T-cell (primary cell): ENCODE results near the gene ITGA2. TPM values are rescaled to one million over a fixed set of nuclear protein-coding genes. Genes with fewer than 3 reads are reported as not detected.
"Not testable (repeated sequence)": the region's sequence is repeated elsewhere in the genome, so short reads cannot be mapped to it uniquely, and the experiment has no call there.

ENCODE experiments used
- ATAC-seq, 4 experiments: fragments of 200-7000 bp in 3 of 4; fragments of 150-1000 bp in 1 of 4; cut with Tn5 transposase; replicated peaks in 1 of 4; 1 replicate in 3 of 4; 2 replicates in 1 of 4; pipeline ENCODE4 v1.10.0; 2021; ENCODE audit warnings: moderate library complexity in 3 of 4, mild to moderate bottlenecking in 2 of 4, moderate number of reproducible peaks in 1 of 4
- CTCF ChIA-PET, 2 donors: fragments of 300-600 bp; sonication (Branson Sonifier 250); formaldehyde crosslinking; loops; one replicate each; lab custom pipeline; 2022; ENCODE audit warnings: antibody characterized with exemption in 2 of 2; lab: Charles Lee
- POLR2A ChIA-PET, 2 donors: fragments of 300-600 bp; sonication (Branson Sonifier 250); formaldehyde crosslinking; loops; one replicate each; lab custom pipeline; 2022; ENCODE audit warnings: antibody characterized with exemption in 2 of 2; lab: Charles Lee
- DNase-seq, 35 experiments: peaks; one replicate each; pipeline versions ENCODE4 v3.0.0 to v3.0.0-alpha.2; 2013 to 2023
- H3K27ac ChIP-seq: one replicate; pipeline ENCODE4 v1.5.1; 2013; ENCODE audit warnings: low read length
- H3K27me3 ChIP-seq, 2 experiments: replicated peaks in 1 of 2; 1 replicate in 1 of 2; 2 replicates in 1 of 2; pipeline versions ENCODE4 v1.6.1 to v1.7.0; 2013; ENCODE audit warnings: low read length in 1 of 2, mixed read lengths in 1 of 2; ENCODE audit not compliant: control insufficient read depth in 2 of 2, insufficient read depth in 2 of 2; ENCODE audit errors: extremely low read depth in 1 of 2
- H3K36me3 ChIP-seq, 2 donors: 1 replicate in 1 of 2; 2 replicates in 1 of 2; pipeline versions ENCODE4 v1.6.1 to v1.7.0; 2013; ENCODE audit warnings: low read length in 1 of 2; ENCODE audit not compliant: control insufficient read depth in 2 of 2, insufficient read depth in 1 of 2; ENCODE audit errors: extremely low read depth in 1 of 2
- H3K4me1 ChIP-seq, 2 experiments: 1 replicate in 1 of 2; 2 replicates in 1 of 2; pipeline versions ENCODE4 v1.6.1 to v1.7.0; 2013; ENCODE audit warnings: low read length in 2 of 2, mixed read lengths in 1 of 2; ENCODE audit not compliant: insufficient read depth in 2 of 2, control insufficient read depth in 1 of 2; ENCODE audit errors: extremely low read depth in 1 of 2
- H3K4me3 ChIP-seq, 2 donors: 1 replicate in 1 of 2; 2 replicates in 1 of 2; pipeline versions ENCODE4 v1.5.1 to v1.7.0; 2013; ENCODE audit warnings: mild to moderate bottlenecking in 2 of 2, low read length in 1 of 2, moderate library complexity in 1 of 2; ENCODE audit not compliant: control insufficient read depth in 1 of 2; ENCODE audit errors: extremely low read depth in 1 of 2
- H3K9me3 ChIP-seq: 2 replicates; pipeline ENCODE4 v1.7.0; 2013
- H3K27ac Mint-ChIP-seq, 2 donors: one replicate each; pipeline ENCODE4 v1.8.0; 2020 to 2021; ENCODE audit warnings: mild to moderate bottlenecking in 2 of 2, mixed read lengths in 2 of 2
- H3K27me3 Mint-ChIP-seq, 2 donors: one replicate each; pipeline ENCODE4 v1.8.0; 2021 to 2022; ENCODE audit warnings: mixed read lengths in 2 of 2
- H3K36me3 Mint-ChIP-seq: one replicate; pipeline ENCODE4 v1.8.0; 2021; ENCODE audit warnings: mixed read lengths
- H3K4me1 Mint-ChIP-seq, 3 donors: one replicate each; pipeline ENCODE4 v1.8.0; 2020 to 2022; ENCODE audit warnings: mixed read lengths in 3 of 3, mild to moderate bottlenecking in 1 of 3
- H3K4me3 Mint-ChIP-seq, 3 donors: one replicate each; pipeline ENCODE4 v1.8.0; 2020 to 2022; ENCODE audit warnings: mild to moderate bottlenecking in 3 of 3, mixed read lengths in 3 of 3, moderate library complexity in 3 of 3
- H3K9me3 Mint-ChIP-seq, 3 donors: one replicate each; pipeline ENCODE4 v1.8.0; 2020 to 2022; ENCODE audit warnings: mixed read lengths in 3 of 3
- WGBS: methylation state at CpG from one replicate; pipeline ENCODE4 v1.1.5; 2013; ENCODE audit warnings: missing lambda C conversion rate; ENCODE audit not compliant: insufficient coverage; 5-methylcytosine and 5-hydroxymethylcytosine counted together
- total RNA-seq, 35 experiments: library from RNA in 6 of 35; stranded (reverse) in 6 of 35; fragments of 120-200 nt in 1 of 35; gene quantifications; one replicate each; pipeline versions ENCODE4 v1.2.1 to v1.2.4 and lab custom pipeline; 2013 to 2026

The ITGA2 gene
- total RNA-seq, 5 donors from 2014 or later (not counting 1 experiment from before 2014, with no cell fraction given): 0.16 to 1.5 (median 0.51) TPM

- Mint-ChIP-seq H3K27ac (no peak overlapping the region), H3K27me3 (peaks cover 2% of the 10 kb centered on the region in 2 donors), H3K4me1 (no peaks in the 10 kb centered on the region), H3K9me3 (peaks cover 2 to 10% (median 4%) of the 10 kb centered on the region in 3 donors), H3K4me3 (no peak overlapping the region), H3K36me3 (no peaks in the 10 kb centered on the region)
- Histone ChIP-seq H3K9me3 (no peaks in the 10 kb centered on the region), H3K4me3 (no peak overlapping the region), H3K27ac (no peak overlapping the region), H3K4me1 (no peaks in the 10 kb centered on the region), H3K36me3 (no peaks in the 10 kb centered on the region), H3K27me3 (no peaks in the 10 kb centered on the region)
- ATAC-seq (no peak), DNase-seq (no peak)
- WGBS: no CpG with 5 or more reads among the region's 1 CpG
- ChIA-PET CTCF (interaction anchor here (1.2 kb wide), 2 partner anchors 15 kb away, joined by 3 to 4 read pairs; no protein-coding TSS in a partner anchor), POLR2A (no interaction called here)
These were observed 25.5 kb upstream of the ITGA2 start for GRCh38 chr5:52963636-52964035.

- POLR2A ChIA-PET: no interaction called here
- Mint-ChIP-seq H3K27me3 (peaks cover 6% of the 10 kb centered on the region in 2 donors), H3K4me1 (no peaks in the 10 kb centered on the region), H3K9me3 (peaks cover 6 to 15% (median 9%) of the 10 kb centered on the region in 3 donors), H3K4me3 (no peak overlapping the region), H3K27ac (no peak overlapping the region), H3K36me3 (peaks cover 3% of the 10 kb centered on the region)
- CTCF ChIA-PET: interaction anchor here (1.2 kb wide), 2 partner anchors 16 kb away, joined by 3 to 4 read pairs; no protein-coding TSS in a partner anchor
- no peaks in the 10 kb centered on the region for H3K9me3 ChIP-seq
- no peaks in the 10 kb centered on the region for H3K36me3 ChIP-seq
- no peak for ATAC-seq
- DNase-seq: no peak
- no peaks in the 10 kb centered on the region for H3K4me1 ChIP-seq
- WGBS: no CpG with 5 or more reads among the region's 1 CpG
- no peak overlapping the region for H3K27ac ChIP-seq
- no peak overlapping the region for H3K4me3 ChIP-seq
- H3K27me3 ChIP-seq: no peaks in the 10 kb centered on the region
These were observed 25.0 kb upstream of the ITGA2 start for GRCh38 chr5:52964138-52964537.

GRCh38 chr5:52976157-52976556, 13.0 kb upstream of the ITGA2 start:
- 83% methylated on average over 7 of the region's 7 CpGs for WGBS
- H3K9me3 ChIP-seq, H3K4me3 Mint-ChIP-seq, H3K27ac ChIP-seq, H3K9me3 Mint-ChIP-seq, H3K36me3 ChIP-seq, H3K4me3 ChIP-seq, POLR2A ChIA-PET, H3K36me3 Mint-ChIP-seq, H3K4me1 Mint-ChIP-seq, DNase-seq, H3K4me1 ChIP-seq, ATAC-seq, H3K27ac Mint-ChIP-seq: not testable (repeated sequence)
- CTCF ChIA-PET: interaction anchor here in 1 of 2 donors (0.7 kb wide), 1 partner anchor 19 kb away, joined by 4 read pairs; no protein-coding TSS in a partner anchor
- H3K27me3 ChIP-seq: peaks cover 0 to 15% of the 10 kb centered on the region in 2 experiments
- peaks cover 17 to 20% of the 10 kb centered on the region in 2 donors for H3K27me3 Mint-ChIP-seq

GRCh38 chr5:52977264-52977897, 11.8 kb upstream of the ITGA2 start:
- H3K36me3 ChIP-seq: no peaks in the 10 kb centered on the region
- Mint-ChIP-seq H3K9me3 (peaks cover 5 to 7% (median 6%) of the 10 kb centered on the region in 3 donors), H3K36me3 (no peaks in the 10 kb centered on the region), H3K4me3 (no peak overlapping the region), H3K4me1 (no peaks in the 10 kb centered on the region), H3K27ac (no peak overlapping the region), H3K27me3 (peaks cover 16 to 28% of the 10 kb centered on the region in 2 donors)
- ATAC-seq: no peak
- H3K27ac ChIP-seq: no peak overlapping the region
- no peaks in the 10 kb centered on the region for H3K9me3 ChIP-seq
- H3K4me1 ChIP-seq: no peaks in the 10 kb centered on the region
- no peak for DNase-seq
- ChIA-PET CTCF (interaction anchor here in 1 of 2 donors (0.7 kb wide), 1 partner anchor 246 kb away, joined by 6 read pairs; no protein-coding TSS in a partner anchor), POLR2A (no interaction called here)
- H3K4me3 ChIP-seq: no peak overlapping the region
- H3K27me3 ChIP-seq: peaks cover 0 to 17% of the 10 kb centered on the region in 2 experiments
- 83% methylated on average over 2 of the region's 7 CpGs for WGBS

GRCh38 chr5:52981507-52981906, 7.6 kb upstream of the ITGA2 start:
- Mint-ChIP-seq H3K9me3 (peaks cover 0 to 4% (median 4%) of the 10 kb centered on the region in 3 donors), H3K36me3 (no peaks in the 10 kb centered on the region), H3K4me1 (no peaks in the 10 kb centered on the region), H3K4me3 (no peak overlapping the region), H3K27ac (no peak overlapping the region), H3K27me3 (peaks cover 10 to 33% of the 10 kb centered on the region in 2 donors)
- H3K4me1 ChIP-seq: no peaks in the 10 kb centered on the region
- H3K27me3 ChIP-seq: peaks cover 0 to 17% of the 10 kb centered on the region in 2 experiments
- H3K9me3 ChIP-seq: no peaks in the 10 kb centered on the region
- CTCF ChIA-PET: no interaction called here
- no peak for ATAC-seq
- no peak for DNase-seq
- WGBS: 40% methylated on average over 1 of the region's 4 CpGs
- no peaks in the 10 kb centered on the region for H3K36me3 ChIP-seq
- POLR2A ChIA-PET: no interaction called here
- no peak overlapping the region for H3K4me3 ChIP-seq
- H3K27ac ChIP-seq: no peak overlapping the region

GRCh38 chr5:52983731-52984636, 5.2 kb upstream of the ITGA2 start:
- no peak for ATAC-seq
- Mint-ChIP-seq H3K4me1 (peaks cover 0 to 15% (median 15%) of the 10 kb centered on the region in 3 donors), H3K4me3 (no peak overlapping the region), H3K27me3 (peaks cover 18 to 30% of the 10 kb centered on the region in 2 donors), H3K36me3 (no peaks in the 10 kb centered on the region), H3K9me3 (no peaks in the 10 kb centered on the region), H3K27ac (no peak overlapping the region)
- ChIA-PET CTCF (no interaction called here), POLR2A (no interaction called here)
- H3K4me1 ChIP-seq: peaks cover 0 to 5% of the 10 kb centered on the region in 2 experiments
- no peak overlapping the region for H3K27ac ChIP-seq
- no peak for DNase-seq
- H3K4me3 ChIP-seq: no peak overlapping the region
- no peaks in the 10 kb centered on the region for H3K36me3 ChIP-seq
- WGBS: 60% methylated on average over 1 of the region's 3 CpGs
- peaks cover 0 to 7% of the 10 kb centered on the region in 2 experiments for H3K27me3 ChIP-seq
- H3K9me3 ChIP-seq: no peaks in the 10 kb centered on the region
